Stimulated activated CD4-positive, alpha-beta T cell treated with anti-CD3 and anti-CD28 coated beads, Interleukin-12 subunit alpha, Interleukin-12 subunit beta, amount 100 ng/mL, for 4 hours (primary cell): ENCODE results near the gene PSMD13.

ENCODE experiments used
- DNase-seq: peaks from one replicate; pipeline ENCODE4 v3.0.0-alpha.2; 2020

Gene PSMD13

DNA sequence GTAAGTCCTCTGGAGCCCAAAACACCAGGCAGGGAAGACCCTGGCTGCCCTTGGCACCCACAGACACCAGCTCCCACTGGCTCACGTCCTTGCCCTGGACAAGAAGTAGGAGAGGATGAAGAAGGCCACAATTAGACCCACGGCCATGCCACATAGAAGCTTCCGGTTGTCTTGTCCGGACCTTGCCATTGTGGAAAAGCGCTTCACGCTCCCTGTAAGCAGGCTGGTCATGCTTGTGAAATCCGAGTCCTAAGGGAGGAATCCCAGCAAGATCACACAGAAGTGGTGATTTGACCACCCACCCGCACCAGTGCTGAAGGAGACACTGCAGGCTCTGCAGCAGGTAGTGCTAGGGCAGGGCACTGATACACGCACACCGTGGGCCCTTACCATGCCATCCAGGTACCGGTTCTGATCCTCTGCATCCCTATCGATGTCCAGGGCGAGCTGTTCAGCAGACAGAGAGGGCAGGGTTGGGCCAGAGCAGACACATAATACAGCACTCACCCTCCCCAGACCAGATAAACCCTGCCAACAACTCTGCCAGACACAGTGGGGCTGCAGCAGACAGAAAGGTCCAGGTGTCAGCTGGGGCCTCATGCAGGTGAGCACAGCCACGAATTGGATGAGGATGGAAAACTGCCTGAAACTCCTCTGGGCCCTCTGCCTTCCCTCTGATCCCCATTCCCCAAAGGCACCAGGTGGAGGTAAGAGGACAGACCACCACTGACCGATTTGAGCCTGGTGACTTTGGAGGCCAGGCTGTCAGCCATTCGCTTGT lies 31.4 kb upstream of the PSMD13 start:
- DNase-seq = no peak

DNA sequence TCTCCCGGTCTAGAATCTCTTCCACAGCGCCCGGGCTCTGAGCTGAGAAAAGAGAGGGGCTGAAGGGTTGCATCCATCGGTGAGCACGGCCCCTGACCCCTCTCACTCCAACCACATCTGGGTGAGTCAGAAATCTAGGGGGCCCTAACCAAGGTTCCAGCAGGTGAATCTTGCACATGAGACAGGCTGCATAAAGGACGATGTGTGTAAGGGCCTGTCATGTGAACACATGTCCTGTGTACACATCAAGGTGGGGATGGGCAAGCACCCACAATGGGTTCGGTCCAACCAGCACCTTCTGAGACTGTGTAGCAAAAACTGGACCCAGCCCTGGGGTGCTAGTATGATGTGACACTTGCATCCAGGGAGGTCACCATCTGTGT lies 30.8 kb upstream of the PSMD13 start:
- DNase-seq = no peak

DNA sequence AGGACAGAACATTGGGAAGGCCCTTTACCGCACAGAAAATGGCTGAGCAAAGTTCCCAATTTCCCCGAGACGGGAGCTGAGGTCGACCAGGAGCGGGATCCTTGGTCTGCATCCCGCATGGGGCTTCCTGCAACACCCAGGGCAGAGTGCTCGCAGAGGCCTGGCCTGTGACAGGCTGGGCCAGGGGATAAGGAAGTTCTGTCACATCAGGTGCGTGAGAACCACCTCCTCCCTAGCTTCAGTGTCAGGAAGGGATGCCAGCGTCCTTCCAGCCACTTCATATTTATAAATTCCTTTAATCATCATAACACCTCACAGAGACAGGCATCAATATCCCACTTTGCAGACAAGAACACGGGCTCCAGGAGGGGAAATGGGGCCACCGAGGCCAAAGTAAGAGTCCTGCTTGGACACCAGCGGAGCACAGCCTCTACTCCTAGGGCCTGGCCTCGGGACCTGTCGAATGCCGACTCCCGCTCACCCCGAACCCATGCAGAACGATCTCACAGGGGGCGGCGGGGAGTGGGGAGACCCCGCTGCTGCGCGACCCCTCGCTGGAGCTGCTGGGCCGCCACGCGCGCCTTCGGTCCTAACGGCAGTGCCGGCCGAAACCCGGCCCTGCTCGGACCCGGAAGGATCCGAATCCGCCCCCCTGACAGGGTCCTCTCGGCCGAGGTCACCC lies 30.1 kb upstream of the PSMD13 start:
- DNase-seq = no peak

DNA sequence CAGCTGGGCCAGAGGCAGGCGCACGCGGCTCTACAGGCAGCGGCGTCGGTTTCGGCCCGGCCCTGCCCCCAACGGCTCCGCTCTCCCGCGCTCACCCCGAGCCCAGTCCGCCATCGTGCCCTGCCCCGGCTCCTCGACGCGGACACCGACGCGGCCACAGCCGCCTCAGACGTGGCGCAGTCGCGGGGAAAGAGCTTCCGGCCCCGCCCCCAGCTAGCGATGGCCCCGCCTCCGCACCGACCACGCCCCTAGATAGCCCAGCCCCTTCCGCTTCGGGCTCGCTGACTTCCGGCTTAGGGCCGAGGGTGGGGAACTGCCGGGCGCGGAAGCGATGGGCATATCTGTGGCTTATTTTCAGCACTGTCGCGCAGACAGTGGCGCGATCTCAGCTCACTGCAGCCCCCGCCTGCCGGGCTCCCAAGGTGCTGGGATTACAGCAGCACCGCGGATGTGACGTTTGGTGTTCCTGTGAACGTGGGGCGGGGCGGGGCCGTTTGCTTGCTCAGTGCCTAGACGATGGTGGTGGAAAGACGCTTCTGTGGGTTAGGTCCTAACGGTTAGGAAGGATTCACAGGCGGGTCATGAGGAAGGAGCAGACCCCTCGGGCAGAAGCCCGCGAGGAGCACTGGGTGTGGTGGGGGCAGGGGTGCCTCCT lies 29.4 kb upstream of the PSMD13 start, which contains the start of the genes BET1L and RIC8A:
TSS of gene BET1L (minus strand) at position 192 of the 655 bp plus-strand sequence. CDS start at position 114, 78 bp downstream.
TSS of gene RIC8A (plus strand) at position 501 of the 655 bp plus-strand sequence. CDS start 1,147 bp downstream, outside the sequence.
- DNase-seq = peak; percentile 93

DNA sequence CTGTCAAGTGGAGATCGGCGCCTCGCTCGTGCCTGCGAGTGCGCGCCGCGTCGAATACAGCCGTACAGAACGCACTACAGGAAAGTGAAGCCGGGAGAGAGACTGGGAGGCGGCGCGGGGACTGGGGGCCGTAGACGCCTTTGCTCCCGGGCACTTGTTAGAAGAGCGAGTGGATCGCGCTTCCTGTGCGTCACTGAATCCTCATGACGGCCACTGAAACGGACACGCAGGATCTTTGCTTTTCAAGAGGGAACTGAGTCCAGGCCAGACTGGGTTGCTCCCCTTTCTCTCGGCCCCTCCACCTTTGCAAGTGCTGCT lies 29.0 kb upstream of the PSMD13 start:
- DNase-seq = no peak

DNA sequence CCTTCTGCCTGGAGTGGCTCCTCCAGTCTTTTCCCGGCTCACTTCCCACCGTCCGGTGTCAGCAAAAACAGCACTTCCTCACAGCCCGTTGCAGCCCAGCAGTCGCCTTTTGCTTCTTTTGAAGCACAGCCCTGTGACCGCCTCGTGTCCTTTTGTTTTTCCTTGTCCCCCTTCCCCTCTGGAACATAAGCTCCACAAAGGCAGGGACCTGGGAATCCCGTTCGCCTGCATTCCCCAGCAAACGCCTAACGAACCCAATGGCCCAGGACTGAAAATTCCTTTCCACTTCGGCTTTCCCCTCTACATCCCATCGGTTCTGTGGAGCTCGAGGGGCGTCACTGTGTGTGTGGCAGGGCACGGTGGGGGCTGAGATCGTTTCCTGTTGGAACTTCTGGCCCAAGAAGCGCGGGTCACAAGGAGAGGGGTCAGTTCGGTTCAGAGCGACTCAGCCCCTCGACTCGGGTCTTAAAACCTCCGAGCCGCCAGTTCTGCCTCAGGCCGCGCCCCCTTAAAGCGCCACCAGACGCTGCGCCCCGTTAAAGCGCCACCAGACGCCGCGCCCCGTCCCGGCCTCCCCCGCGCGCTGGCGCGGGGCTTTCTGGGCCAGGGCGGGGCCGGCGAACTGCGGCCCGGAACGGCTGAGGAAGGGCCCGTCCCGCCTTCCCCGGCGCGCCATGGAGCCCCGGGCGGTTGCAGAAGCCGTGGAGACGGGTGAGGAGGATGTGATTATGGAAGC lies 28.4 kb upstream of the PSMD13 start:
- peak; percentile 78 for DNase-seq

DNA sequence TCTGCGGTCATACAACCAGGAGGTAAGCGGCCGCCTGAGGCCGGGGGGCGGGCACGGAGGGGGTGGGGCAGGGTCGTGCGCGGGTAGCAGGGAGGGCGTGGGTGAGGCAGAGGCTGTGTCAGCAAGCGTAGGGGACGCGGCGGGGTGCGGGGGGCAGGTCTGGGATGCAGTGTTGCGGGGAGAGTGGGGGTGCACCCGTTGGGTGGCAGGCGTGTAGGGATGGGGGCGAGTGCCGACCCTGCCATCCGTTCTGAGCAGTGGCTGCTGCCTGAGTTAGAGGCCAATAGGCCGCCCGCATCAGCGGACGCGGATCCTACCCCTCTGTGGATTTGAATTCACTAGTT lies 27.9 kb upstream of the PSMD13 start:
- DNase-seq = no peak

DNA sequence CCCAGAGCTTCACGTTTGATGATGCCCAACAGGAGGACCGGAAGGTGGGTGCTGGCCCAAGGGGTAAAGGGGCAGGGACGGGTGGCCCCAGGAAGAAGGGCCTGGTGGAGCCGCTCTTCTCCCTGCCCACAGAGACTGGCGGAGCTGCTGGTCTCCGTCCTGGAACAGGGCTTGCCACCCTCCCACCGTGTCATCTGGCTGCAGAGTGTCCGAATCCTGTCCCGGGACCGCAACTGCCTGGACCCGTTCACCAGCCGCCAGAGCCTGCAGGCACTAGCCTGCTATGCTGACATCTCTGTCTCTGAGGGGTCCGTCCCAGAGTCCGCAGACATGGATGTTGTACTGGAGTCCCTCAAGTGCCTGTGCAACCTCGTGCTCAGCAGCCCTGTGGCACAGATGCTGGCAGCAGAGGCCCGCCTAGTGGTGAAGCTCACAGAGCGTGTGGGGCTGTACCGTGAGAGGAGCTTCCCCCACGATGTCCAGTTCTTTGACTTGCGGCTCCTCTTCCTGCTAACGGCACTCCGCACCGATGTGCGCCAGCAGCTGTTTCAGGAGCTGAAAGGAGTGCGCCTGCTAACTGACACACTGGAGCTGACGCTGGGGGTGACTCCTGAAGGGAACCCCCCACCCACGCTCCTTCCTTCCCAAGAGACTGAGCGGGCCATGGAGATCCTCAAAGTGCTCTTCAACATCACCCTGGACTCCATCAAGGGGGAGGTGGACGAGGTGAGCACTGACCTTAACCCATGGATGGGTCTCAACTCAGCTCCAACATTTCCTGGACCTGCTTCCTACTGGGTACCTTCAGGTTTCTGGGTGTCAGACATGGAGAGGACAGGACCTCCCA lies 27.3 kb upstream of the PSMD13 start:
- no peak for DNase-seq

DNA sequence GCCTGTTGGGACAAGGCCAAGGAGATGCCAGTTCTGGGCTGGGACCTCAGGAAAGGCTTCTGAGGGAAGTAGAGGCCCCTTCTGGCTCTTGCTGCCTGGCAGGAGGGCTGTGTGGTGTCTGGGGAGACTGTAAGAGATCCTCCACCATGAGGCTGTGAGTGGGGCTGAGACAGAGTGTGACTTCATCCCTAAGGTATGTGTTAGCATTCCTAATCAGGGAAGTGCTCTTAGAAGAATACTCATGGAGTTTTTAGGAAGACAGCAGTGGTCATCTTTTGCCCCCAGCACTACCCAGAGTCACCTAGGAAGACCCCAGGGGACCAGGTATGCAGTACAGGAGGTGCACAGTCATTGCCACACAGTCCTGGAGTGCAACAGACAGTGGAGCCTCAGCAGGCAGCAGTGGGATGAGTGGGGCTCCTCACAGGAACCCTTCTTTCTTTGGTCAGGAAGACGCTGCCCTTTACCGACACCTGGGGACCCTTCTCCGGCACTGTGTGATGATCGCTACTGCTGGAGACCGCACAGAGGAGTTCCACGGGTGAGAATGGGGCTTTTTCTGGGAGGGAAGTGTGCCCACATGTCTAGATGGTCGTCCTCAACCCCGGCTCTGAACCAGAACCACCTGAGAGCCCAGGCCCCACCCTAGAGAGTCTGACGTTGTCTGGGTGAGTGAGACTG lies 26.5 kb upstream of the PSMD13 start:
- DNase-seq = no peak

DNA sequence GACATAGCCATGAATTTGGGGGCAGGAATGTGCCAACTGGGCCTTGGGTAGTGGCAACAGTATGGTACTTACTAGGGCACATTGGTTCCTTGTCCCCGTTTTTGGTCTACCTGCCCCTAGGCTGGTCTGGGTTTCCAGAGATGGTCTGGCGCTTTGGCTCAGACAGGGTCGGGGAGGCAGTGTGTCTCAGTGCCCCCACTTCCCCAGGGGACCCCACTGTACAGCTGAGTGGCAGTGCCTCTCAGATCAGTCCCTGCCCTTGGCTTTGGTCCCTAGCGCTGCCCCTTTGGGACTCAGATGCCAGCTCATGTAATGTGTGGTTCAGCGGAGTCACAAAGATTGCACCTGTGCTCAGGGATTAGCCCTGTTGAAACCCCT lies 26.0 kb upstream of the PSMD13 start:
- no peak for DNase-seq

DNA sequence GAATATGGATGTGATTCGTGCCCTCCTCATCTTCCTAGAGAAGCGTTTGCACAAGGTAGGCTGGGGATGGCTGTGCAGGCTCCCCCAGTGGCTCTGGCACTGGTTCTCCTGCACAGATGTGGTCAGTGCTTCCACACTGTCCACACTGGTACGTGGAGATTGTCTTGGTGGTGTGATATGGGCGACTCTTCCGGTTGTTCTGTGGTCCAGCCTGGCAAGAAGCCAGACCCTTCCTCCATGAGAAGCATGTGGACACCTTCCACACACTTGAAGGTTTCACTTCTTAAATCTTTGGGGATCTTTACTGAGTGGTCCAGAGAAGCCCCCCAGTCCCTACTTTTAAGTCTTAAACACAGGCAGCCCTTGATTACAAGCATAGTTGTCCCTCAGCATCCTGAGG lies 25.5 kb upstream of the PSMD13 start:
- no peak for DNase-seq

DNA sequence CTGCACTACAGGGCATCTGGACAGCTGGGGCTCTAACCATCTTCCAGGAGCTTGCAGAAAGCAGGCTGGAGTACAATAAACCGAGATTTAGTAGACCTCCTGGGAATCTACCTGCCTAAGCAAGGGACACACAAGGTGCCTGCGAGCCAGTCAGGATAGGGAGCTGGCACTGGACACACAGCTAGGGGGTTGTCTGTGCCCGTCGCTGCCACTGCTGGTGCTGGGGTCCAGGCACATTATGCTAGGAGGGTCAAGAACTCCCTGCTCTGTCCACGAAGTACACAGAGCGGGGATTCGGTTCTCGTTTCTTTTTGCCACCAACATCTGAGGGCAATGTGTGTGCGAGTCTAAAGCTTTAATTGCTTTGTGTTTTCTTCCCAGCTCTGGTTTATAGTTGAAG lies 25.0 kb upstream of the PSMD13 start:
- DNase-seq = no peak

DNA sequence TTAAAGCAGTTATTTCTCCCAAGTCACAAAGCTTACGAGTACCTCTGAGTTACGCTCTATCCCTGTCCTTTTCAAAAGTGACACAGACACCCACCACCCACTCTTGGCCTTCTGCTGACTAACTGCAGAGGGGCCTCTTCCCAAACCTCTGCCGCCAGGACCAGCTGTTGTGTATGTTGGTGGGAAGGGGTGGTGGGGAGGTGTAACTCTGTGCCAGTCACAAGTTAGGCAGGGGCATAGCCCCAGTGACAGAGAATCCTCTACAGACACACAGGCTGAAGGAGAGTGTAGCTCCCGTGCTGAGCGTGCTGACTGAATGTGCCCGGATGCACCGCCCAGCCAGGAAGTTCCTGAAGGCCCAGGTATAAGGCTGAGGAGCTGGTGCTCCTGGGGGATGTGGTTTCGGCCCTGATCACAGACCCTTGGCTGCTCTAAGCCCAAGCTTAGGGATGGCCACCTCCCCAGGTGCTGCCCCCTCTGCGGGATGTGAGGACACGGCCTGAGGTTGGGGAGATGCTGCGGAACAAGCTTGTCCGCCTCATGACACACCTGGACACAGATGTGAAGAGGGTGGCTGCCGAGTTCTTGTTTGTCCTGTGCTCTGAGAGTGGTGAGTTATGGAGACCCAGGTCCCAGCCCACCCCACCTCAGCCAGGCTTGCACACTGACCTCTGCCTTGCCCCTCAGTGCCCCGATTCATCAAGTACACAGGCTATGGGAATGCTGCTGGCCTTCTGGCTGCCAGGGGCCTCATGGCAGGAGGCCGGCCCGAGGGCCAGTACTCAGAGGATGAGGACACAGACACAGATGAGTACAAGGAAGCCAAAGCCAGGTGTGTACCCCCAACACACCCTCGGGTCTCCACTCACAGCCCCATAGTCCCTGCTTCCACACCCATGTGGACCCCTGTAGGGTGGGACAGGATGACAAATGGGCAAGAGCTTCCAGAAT lies 24.4 kb upstream of the PSMD13 start:
- DNase-seq = no peak

DNA sequence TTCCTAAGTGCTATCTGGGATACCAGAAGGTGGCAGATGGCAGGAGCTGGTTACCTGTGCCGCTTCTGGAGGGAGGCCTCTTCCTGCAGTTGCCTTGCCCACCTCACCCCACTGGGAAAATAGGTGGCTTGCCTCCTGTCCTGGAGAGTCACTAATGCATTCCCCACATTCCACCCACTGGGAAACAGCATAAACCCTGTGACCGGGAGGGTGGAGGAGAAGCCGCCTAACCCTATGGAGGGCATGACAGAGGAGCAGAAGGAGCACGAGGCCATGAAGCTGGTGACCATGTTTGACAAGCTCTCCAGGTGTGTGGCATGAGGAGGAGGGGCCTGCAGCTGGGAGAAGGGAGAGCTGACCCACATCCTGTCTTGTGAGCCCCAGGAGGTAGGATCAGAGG lies 23.7 kb upstream of the PSMD13 start:
- no peak for DNase-seq

DNA sequence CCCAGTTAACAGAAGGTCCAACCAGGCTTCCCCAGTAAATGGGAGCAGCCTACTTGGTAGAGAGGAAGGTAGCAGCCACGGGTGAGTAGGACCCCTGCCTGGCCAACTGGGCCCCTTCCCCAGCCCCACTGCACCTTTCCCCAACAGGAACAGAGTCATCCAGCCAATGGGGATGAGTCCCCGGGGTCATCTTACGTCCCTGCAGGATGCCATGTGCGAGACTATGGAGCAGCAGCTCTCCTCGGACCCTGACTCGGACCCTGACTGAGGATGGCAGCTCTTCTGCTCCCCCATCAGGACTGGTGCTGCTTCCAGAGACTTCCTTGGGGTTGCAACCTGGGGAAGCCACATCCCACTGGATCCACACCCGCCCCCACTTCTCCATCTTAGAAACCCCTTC lies 22.7 kb upstream of the PSMD13 start:
- no peak for DNase-seq

DNA sequence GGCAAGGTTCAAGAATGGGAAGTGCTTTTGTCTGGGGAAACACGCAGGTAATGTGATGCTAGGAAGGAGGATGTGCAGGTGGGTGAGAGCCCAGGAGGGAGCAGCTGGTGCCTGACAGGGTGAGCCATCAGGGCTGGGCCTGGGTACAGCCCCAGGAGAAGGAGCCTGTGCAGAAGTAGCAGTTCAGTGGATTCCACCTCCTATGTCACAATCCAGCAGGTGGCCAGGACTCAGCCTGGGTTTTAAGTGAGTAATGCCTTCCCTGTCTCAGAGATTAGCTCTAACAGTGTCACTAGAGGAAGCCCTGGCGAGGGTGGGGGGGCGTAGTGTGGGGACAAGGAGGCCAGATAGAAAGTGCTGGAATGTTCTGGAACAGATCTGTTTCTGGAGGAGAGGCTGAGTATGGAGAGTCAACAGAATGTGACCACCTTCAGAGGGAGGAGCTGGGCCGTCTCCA lies 21.2 kb upstream of the PSMD13 start:
- no peak for DNase-seq

DNA sequence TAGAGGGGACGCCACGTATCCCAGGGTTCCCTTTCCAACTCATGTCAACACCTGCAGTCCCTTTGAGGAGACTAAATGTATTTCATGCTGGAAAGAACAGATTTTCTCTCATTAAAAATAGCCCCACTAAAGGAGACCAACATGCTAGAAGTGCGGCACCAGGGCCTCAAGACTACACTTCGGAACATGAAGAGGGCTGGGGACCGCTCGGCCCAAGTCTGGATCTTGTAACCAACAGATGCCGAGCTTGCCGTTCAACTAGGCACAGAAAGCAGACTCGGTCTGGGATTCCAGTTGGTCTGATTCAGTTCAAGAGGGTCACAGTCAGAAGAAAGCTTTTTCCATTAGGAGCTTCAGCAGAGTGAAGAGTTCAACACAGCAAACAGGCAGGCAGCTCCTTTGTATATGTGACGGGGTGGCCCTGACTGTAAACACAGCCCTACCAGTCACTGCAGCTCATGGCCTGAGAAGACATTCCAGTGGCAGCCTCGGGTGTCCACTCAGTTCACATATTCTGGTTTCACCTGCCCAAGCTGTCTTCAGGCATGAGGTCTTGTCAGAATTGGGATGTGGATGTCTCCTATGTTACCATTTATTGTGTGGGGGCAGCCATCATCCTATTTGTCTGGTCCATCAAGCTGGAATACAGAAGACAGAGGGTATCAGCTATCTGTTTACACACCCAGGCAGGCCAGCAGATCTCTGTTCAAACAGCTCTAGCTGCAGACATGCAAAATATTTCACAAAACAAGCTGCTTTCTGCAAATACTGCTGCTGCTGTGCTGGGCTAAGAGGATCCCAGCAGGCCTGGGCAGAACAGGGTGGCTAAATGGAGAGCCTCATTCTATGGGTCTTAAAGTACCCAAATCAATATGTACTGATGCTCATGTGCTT lies 20.4 kb upstream of the PSMD13 start:
- no peak for DNase-seq

DNA sequence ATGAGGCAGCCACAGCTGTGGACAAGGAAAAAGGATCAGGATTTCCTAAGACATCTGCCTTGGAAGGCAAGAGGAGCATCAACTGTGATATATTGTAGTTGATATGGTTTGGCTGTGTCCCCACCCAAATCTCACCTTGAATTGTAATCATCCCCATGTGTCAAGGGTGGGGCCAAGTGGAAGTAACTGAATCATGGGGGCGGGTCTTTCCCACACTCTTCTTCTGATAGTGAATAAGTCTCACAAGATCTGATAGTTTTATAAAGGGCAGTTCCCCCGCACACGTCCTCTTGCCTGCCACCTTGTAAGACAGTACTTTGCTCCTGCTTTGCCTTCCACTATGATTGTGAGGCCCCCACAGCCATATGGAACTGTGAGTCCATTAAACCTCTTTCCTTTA lies 19.1 kb upstream of the PSMD13 start:
- DNase-seq = no peak

DNA sequence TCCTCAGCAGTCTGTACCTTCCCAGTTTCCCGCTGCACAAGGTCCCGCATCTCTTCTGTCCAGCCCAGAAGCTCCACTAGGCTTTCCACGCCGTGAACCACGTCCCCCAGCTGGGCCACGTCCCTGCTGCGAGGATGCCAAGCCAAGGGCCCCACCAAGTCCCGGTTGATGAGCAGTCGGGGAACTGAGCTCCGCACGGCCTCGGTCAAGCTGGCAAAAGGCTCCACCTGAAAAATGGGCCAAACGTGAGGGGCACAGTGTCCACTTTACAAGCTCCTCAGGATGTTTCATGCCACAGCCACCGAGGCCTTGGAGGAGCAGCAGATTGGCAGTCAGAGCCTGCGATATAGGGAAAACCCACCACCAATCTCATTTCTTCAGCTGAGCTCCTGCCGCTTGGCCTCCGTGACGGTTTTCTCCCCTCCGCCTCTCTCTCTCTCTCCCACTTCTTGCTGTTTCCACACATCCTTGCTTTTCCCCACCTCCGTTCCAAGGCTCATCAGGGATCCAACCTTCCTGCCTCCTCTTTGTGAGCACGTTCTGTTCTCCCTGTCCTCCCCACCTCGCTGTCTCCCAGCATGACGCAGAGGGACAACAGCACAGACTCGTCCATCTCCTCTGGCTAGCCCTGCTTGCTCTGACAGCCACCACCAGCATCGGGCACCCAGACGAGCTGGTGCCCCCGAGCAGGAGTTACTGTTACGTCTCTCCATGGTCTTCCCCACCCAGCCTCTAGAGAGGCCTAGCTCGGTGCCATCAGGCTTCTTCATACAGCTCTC lies 17.8 kb upstream of the PSMD13 start:
- no peak for DNase-seq
